HepG2 (cell line): ENCODE measurements around the gene UBA6. TPM values are rescaled to one million over a fixed set of nuclear protein-coding genes. Genes with fewer than 3 reads are reported as not detected.
A peak's percentile ranks its signal among the peaks of the same experiment; 100 is the strongest.

Experiments used
- CBX1 ChIP-seq: IDR thresholded peaks from one replicate; pipeline ENCODE4 v1.6.1; 2016; ENCODE audit warnings: antibody characterized with exemption, low read depth
- CEBPZ ChIP-seq: IDR thresholded peaks from 2 replicates; pipeline ENCODE4 v1.6.1; 2012; ENCODE audit warnings: low read length, improper control_type of control experiment
- DNMT1 ChIP-seq: sonication (generic); formaldehyde crosslinking; IDR thresholded peaks from 2 replicates; pipeline ENCODE4 v1.5.1; 2020; ENCODE audit warnings: mild to moderate bottlenecking, missing genetic modification reagents
- FOXA3 ChIP-seq: IDR thresholded peaks from 2 replicates; pipeline ENCODE4 v1.6.1; 2016; ENCODE audit warnings: missing genetic modification reagents, missing compliant biosample characterization
- FOXO1 ChIP-seq: sonication (generic); formaldehyde crosslinking; IDR thresholded peaks from 2 replicates; pipeline ENCODE4 v1.4.0; 2020; ENCODE audit warnings: missing genetic modification reagents
- GABPB1 ChIP-seq: IDR thresholded peaks from 2 replicates; pipeline ENCODE4 v1.6.1; 2016; ENCODE audit warnings: mild to moderate bottlenecking, missing genetic modification reagents, moderate library complexity, missing compliant biosample characterization
- GATAD2A ChIP-seq: IDR thresholded peaks from 2 replicates; pipeline ENCODE4 v1.6.1; 2016
- HOXD1 ChIP-seq: sonication (generic); formaldehyde crosslinking; IDR thresholded peaks from 2 replicates; pipeline ENCODE4 v1.5.0; 2020; ENCODE audit warnings: missing genetic modification reagents
- IKZF1 ChIP-seq: fragments of 450-650 bp; IDR thresholded peaks from 2 replicates; pipeline ENCODE4 v1.7.1; 2016
- JUNB ChIP-seq: sonication (generic); formaldehyde crosslinking; IDR thresholded peaks from 2 replicates; pipeline ENCODE4 v1.8.0; 2022; ENCODE audit warnings: missing genetic modification reagents, mild to moderate bottlenecking, borderline replicate concordance
- KLF11 ChIP-seq: IDR thresholded peaks from 2 replicates; pipeline ENCODE4 v1.6.1; 2016; ENCODE audit warnings: missing compliant biosample characterization
- KMT2A ChIP-seq: sonication (generic); formaldehyde crosslinking; IDR thresholded peaks from 2 replicates; pipeline ENCODE4 v1.4.0; 2020; ENCODE audit warnings: missing genetic modification reagents
- MEF2D ChIP-seq: sonication (generic); formaldehyde crosslinking; IDR thresholded peaks from 2 replicates; pipeline ENCODE4 v1.5.1; 2020; ENCODE audit warnings: mild to moderate bottlenecking, missing genetic modification reagents
- MIER3 ChIP-seq: IDR thresholded peaks from 2 replicates; pipeline ENCODE4 v1.6.1; 2016; ENCODE audit warnings: missing compliant biosample characterization, borderline replicate concordance
- PAXIP1 ChIP-seq: sonication (generic); formaldehyde crosslinking; conservative IDR thresholded peaks from 2 replicates; pipeline ENCODE4 v1.4.0; 2020; ENCODE audit warnings: mild to moderate bottlenecking, missing genetic modification reagents, moderate library complexity
- POLR2AphosphoS5 ChIP-seq: IDR thresholded peaks from 2 replicates; pipeline ENCODE4 v1.6.1; 2012; ENCODE audit warnings: low read depth, low read length
- RXRB ChIP-seq: IDR thresholded peaks from 2 replicates; pipeline ENCODE4 v1.6.1; 2016; ENCODE audit warnings: borderline replicate concordance, missing genetic modification reagents, missing compliant biosample characterization
- SIN3A ChIP-seq: IDR thresholded peaks from 2 replicates; pipeline ENCODE4 v1.6.1; 2011; ENCODE audit warnings: low read depth, mild to moderate bottlenecking, control low read depth, low read length, borderline replicate concordance
- TRIM24 ChIP-seq: sonication (generic); formaldehyde crosslinking; IDR thresholded peaks from 2 replicates; pipeline ENCODE4 v1.8.0; 2022; ENCODE audit warnings: mild to moderate bottlenecking, missing genetic modification reagents
- ZBTB14 ChIP-seq: sonication (generic); formaldehyde crosslinking; IDR thresholded peaks from 2 replicates; pipeline ENCODE4 v1.4.0; 2020; ENCODE audit warnings: missing genetic modification reagents
- ZKSCAN5 ChIP-seq: sonication (generic); formaldehyde crosslinking; IDR thresholded peaks from 2 replicates; pipeline ENCODE4 v1.5.1; 2020; ENCODE audit warnings: mild to moderate bottlenecking, missing genetic modification reagents
- ZNF282 ChIP-seq: fragments of 450-650 bp; IDR thresholded peaks from 2 replicates; pipeline ENCODE4 v1.6.1; 2018; ENCODE audit not compliant: partially characterized antibody
- ZNF33A ChIP-seq: sonication (generic); formaldehyde crosslinking; IDR thresholded peaks from 2 replicates; pipeline ENCODE4 v1.5.1; 2020; ENCODE audit warnings: missing genetic modification reagents, mild to moderate bottlenecking, moderate library complexity, borderline replicate concordance
- ZNF446 ChIP-seq: sonication (generic); formaldehyde crosslinking; IDR thresholded peaks from 2 replicates; pipeline ENCODE4 v1.5.0; 2020; ENCODE audit warnings: mild to moderate bottlenecking, missing genetic modification reagents
- ZNF644 ChIP-seq: IDR thresholded peaks from 2 replicates; pipeline ENCODE4 v1.6.1; 2016; ENCODE audit warnings: low read depth
- ZSCAN12 ChIP-seq: sonication (generic); formaldehyde crosslinking; IDR thresholded peaks from 2 replicates; pipeline ENCODE4 v1.9.0; 2021; ENCODE audit warnings: mild to moderate bottlenecking, missing genetic modification reagents
- polyA plus RNA-seq, 8 experiments: library from polyadenylated mRNA; depleted of rRNA in 3 of 8; stranded (reverse) in 7 of 8; unstranded in 1 of 8; fragments of >200 nt; fragmentation: Illumina TruSeq in 4 of 8; extraction: Trizol in 4 of 8; gene quantifications; 2 replicates each; pipeline versions ENCODE4 v1.2.1 to v1.2.3, GENCODE V29; 2011 to 2016; ENCODE audit warnings: low read depth in 4 of 8, missing spikeins in 1 of 8, mixed read lengths in 1 of 8; ENCODE audit not compliant: insufficient read depth in 1 of 8
- total RNA-seq, 5 experiments: library from RNA; depleted of rRNA; stranded (reverse); fragments of >200 nt; fragmentation: Illumina TruSeq; extraction: Trizol; gene quantifications; 2 replicates each; pipeline ENCODE4 v1.2.3, GENCODE V29; 2016; ENCODE audit warnings: low read depth in 1 of 5

Gene UBA6
- total and polyA plus RNA-seq, 2 of the 13 experiments (the other 11 are each of a cell fraction or from before 2014, with no cell fraction given) = 33.3 to 75.4 TPM

GRCh38 chr4:67680581-67681222 is 20.3 kb downstream of the UBA6 start (continued):
- TF ChIP-seq JUNB (CRISPR knock-in tag) (no peak), CEBPZ (no peak), SIN3A (no peak), KLF11 (CRISPR knock-in tag) (no peak), MEF2D (CRISPR knock-in tag) (no peak), ZKSCAN5 (0 out of 2 replicates have a peak, but pooled peaks have one; percentile 25), RXRB (CRISPR knock-in tag) (0 out of 2 replicates have a peak, but pooled peaks have one; percentile 15), PAXIP1 (CRISPR knock-in tag) (0 out of 2 replicates have a peak, but pooled peaks have one; percentile 23), ZSCAN12 (CRISPR knock-in tag) (no peak), DNMT1 (no peak), HOXD1 (CRISPR knock-in tag) (no peak), ZNF446 (CRISPR knock-in tag) (no peak), ZNF644 (peak; percentile 87), GATAD2A (CRISPR knock-in tag) (peak; percentile 65), GABPB1 (CRISPR knock-in tag) (no peak), ZNF33A (no peak), FOXO1 (CRISPR knock-in tag) (0 out of 2 replicates have a peak, but pooled peaks have one; percentile 42), ZBTB14 (CRISPR knock-in tag) (no peak), TRIM24 (CRISPR knock-in tag) (no peak), KMT2A (CRISPR knock-in tag) (no peak), IKZF1 (no peak), CBX1 (no peak), ZNF282 (no peak), POLR2AphosphoS5 (no peak), MIER3 (CRISPR knock-in tag) (no peak), FOXA3 (CRISPR knock-in tag) (peak; percentile 82; the same call in 1 of the 2 replicates)
